Right kidney (tissue), 1 donor: Measurements from ENCODE around the gene OLFM1.
"Not testable (repeated sequence)": the region's sequence is repeated elsewhere in the genome, so short reads cannot be mapped to it uniquely, and the experiment has no call there.

Experiments used
- DNase-seq: peaks from one replicate; pipeline ENCODE4 v3.0.0-alpha.2; 2016

Gene OLFM1

DNA sequence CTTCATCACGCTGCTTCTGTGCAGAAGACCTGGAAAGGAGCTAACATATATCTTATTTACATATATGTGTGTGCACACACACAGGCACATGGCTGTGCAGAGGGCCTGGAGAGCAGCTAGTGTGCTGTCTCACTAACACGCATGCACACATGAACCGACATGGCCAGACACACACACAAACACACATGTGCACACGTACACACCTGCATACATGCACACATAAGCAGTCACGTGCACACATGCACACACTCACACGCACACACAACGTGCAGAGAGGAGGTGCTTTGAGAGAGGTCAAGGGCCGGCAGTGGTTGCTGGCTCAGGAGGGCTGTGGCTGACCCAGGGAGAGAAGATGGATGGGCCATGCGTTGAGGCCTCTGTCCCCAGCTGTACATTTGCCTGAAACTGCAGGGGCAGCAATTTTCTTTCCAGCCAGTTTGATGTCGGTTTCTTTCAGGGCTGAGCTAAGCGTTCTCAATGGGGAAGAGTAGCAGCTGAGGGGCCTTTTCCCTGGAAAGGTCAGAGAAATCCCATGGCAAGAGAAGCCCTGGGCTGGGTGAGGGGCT, 66.7 kb downstream of the OLFM1 start:
- DNase-seq: no peak

DNA sequence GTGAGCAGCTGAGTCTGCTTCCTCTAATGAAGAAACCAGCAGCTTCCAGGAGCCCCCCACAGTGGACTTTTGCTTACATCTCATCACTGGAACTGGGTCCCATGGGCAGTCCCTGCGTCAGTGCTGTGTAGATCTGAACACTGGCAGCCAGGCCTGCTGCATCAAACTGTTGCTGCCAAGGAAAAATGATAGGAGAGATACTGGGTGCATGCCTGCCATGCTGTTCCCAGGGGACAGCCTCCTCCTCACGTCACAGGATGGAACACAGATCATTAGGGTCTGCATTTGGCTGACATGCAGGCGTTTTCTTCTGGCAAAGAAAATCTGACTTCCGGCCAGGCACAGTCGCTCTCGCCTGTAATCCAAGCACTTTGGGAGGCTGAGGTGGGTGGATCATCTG, 67.9 kb downstream of the OLFM1 start:
- no peak for DNase-seq

DNA sequence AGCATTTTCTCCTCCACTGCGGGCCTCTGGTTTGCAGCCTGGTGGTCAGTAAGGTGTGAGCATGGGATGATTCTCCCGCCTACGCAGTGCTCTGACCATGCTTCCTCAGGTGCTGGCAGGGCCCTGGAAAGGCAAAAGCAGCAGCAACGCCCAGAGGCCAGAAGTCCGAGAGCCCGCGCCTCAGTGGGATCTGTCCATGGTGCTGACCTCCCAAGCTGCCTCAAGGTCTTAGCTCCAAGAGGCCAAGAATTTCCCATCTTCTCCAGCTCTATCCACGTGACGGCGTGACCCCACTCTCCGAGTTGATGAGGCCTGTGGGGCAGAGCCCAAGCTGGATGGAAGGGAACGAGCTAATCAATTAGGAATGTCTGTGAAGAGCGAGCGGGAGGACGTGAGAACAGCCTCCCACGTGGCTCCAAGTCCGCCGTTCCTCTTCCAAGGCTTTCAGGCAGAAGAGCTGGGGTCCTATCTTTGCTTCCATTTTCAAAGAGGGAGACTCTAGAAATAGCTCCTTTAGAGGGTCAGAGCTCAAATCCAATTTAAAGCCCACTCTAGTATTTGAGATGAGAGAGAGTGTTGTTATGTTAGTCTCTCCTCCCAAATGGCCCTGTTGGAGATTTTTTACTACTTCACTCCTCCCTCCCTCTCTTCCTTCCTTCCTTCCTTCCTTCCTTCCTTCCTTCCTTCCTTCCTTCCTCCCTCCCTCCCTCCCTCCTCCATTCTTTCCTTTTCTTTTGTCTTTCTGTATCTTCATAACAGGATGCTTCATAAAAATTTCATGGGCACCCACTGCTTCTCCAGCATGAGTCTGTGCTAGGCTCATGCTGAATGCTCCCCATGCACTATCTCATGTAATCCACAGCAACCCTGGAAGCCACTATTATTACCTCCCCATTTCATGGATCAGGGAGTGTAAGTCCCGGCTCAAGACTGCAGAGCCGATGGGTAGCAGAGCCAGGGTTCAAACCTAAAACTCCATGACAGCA, 69.3 kb downstream of the OLFM1 start:
- DNase-seq: peak; percentile 61

DNA sequence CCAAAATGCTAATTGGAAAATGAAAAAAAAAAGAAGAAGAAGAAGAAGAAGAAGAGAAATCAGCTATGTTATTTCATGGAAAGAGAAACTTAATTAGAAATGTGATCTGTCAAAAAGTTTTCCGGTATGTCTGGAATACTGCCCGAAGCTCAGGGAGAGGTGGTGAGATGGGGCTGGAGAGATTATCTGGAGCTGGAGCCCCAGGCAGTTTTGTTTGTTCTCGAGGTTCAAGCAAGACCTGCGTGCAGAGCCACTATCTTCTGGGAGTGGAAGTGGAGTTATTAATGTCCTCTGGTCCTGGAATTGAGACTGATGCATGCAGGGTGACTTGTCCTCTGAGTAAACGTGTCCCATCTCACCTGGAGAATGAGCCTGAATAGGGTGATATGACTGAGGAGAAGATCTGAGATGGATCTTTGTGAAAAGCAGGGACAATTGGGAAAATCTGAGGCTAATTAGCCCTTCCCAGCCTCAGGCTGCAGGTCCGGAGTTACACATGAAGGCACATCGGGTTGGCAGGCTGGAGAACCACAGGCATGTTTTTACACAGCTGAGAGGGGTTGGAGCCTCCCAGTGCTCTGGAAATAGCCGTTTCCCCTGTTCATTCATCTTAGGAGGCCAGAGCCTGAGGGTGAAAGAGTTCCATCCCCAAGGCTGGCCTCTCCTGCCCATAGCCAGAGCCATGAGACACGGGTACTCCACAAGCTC, 70.5 kb downstream of the OLFM1 start:
- DNase-seq: no peak

DNA sequence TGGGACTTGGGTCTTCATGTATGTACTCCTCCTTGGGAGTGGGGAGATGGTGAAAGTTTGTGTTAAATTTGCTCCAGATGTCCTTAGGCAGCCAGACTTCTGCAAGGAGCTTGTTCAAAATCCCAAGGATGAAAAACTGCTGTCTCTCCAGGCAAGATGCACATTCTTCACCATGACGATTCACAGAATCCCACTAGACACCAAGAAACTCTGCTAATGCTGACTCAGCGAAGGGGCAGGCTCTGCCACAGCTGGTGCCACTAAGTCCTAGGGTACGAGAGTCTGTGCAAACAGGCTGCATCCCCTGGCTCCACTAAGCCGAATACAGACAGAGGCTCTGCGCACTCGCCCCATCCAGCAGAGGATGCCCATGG, 71.1 kb downstream of the OLFM1 start:
- no peak for DNase-seq

DNA sequence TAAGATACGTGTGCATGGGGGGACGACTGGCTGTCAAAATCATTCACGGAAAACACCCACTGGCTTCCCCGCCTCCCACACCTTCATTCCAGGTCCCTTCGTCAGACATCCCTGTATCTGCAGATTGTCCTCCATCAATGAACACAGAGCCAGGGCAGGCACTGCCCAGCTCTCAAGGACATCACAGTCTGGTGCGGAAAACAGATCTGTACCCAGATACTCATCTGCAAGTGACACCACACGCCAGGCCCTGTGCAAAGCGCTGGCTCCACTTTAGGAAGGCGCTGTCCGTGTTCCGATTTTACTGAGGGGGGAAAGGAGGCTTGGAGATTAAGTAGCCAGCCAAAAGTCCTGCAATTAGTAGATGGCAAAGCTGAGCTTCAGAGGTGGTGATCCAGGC, 72.3 kb downstream of the OLFM1 start:
- DNase-seq: no peak

DNA sequence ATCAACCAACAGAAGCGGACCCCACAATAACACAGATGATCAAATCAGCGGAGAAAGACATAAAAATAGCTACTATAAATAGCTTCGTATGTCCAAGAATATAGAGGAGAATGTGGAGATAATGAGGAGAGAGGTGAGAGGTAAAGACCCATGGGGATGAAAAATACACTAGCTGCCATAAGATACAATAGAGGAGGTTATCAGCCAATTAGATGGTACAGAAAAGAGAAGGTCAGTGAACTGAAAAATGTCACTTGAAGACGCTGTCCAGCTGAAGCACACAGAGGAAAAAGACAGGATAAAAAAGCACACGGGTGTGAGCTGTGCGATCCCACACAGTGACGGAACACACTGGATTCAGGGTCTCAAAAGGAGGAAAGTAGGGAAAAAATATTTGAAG, 73.4 kb downstream of the OLFM1 start:
- DNase-seq: no peak

DNA sequence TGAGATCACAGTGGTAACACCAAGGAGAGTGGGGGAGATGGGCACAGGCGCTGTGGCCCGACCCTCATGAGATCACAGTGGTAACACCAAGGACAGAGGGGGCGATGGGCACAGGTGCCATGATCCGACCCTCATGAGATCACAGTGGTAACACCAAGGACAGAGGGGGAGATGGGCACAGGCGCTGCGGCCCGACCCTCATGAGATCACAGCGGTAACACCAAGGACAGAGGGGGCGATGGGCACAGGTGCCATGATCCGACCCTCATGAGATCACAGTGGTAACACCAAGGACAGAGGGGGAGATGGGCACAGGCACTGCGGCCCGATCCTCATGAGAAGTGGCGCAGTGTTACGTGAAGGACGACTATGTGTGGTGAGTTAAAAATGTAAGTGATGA, 75.1 kb downstream of the OLFM1 start:
- not testable (repeated sequence) for DNase-seq

DNA sequence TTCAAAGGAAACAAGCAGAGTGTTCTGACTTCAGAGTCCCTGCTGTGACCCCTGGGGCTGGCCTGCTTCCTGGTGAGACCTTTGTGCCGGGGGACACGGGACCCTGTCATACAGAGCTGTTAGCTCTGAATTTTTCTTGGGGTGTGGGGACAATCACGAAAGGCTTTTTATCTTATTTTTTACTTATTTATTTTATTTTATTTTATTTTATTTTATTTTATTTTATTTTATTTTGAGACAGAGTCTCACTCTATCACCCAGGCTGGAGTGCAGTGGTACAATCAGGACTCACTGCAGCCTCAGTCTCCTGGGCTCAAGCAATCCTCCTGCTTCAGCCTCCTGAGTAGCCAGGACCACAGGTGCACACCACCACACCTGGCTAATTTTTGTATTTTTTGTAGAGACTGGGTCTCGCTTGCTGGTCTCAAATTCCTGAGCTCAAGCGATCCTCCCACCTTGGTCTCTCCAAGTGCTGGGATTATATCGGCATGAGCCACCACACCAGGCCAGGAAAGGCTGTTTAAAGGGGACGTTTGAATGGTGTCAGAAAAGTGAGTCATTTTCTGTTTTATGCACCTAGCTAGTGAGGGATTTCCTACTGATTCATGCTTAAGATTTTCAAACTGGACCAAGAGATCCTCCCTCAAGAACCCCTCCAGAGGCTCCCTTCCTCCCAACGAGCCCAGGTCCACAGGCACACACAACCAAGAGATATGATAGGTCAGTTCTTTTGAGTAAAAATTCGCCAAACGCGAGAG, 75.7 kb downstream of the OLFM1 start:
- no peak for DNase-seq

DNA sequence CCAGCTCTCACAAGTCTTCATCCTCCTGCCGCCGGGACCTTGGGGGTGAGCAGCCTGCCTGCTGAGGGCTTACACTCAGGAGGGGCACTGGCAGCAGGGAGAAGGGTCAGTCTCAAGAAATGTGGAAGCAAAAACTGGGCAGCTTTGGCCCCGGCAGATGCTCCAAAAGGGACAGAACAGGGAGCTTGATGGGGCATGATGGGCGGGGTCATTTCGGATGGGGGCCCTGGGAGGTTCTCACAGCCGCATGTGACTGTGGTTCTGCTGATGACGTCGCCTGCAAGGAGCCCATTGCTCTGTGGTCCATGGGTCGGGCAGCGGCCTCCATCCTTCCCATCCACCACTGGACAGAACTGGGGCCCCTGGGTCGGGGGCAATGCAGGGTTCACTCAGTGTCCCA, 76.6 kb downstream of the OLFM1 start:
- no peak for DNase-seq

DNA sequence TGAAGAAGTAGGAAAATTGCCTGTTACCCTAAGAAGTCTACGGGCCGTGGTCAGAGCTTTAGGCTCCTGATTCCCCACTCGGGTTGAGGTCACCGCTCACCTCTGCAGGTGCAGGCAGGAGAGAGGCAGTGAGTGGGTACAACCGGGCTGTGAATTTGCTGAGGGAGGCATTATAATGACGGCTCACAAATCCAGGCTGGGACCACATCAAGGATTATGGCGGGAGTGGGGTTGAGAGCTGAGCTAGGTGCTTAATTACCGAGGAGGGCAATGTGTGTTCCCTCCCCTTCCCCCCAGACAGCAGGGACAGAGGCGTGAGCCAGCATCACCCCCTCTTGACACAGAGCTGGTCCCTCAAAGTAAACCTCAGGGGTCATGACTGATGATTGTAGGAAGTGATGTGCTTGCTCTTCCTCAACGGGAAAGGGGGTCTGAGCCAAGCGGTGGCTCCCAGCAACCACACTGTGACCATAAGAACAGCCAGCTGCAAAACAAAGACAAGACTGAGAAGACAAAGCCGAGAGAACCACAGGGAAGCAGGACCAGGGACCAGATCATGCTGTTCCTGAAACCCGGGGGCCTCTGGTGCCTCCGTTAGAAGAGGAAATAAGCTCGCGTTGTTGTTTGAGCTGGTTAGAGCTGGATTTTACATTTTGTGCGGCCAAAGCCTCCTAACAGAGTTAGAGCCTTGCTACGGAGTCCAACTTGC, 77.7 kb downstream of the OLFM1 start:
- DNase-seq: no peak

DNA sequence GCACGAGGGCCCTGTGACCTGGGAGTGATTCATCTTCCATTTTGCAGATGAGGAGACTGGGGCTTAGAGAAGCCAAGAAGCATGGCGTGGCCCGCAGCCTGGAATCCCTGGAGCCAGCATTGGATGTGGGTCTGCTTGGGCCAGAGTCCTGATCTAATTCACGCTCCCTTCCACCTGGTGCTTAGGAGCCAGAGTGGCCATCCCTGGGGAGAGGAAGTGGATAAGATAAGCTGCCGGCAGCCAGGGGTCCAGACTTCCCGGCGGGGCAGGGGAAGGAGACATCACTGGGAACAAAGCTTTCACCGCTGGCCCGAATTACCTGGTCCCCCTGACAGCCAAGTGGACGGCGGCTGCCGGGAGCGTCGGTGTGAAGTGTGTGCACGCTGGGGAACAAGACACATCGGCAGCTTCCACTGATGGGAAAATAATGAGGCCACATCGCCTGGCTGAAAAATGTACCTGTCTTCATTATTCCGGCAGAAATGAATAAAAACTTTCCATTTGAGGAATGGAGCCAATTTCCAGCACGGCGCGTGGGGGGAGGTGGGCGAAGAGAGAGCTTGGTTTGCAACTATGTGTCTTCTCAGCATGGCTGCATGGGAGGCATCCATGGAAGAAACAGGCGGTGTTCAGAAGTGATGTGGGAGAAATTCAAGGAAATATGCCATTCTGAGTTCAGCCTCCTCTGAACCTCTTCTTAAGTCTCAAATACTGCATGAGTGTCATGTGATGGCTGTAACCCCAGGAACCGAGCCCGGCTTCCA, 78.5 kb downstream of the OLFM1 start:
- no peak for DNase-seq

DNA sequence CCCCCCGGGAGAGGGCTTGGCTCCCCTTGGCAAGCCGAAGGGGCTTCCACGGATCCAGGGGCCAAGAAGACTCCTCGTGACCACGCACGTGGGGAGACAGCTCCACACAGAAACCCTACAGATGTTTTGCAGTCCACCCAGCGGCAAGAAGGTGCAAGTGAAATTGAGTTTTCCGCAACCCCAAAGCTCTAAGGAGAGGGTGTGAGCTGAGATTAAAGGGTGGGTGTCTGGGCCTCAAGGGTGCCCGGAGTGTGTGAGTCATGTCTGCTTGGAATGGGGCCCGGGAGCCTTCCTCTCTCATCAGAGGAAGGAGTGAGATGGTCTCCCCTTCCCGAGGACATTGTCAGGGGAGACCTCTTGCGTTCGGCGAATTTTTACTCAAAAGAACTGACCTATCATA, 79.1 kb downstream of the OLFM1 start:
- DNase-seq: no peak

DNA sequence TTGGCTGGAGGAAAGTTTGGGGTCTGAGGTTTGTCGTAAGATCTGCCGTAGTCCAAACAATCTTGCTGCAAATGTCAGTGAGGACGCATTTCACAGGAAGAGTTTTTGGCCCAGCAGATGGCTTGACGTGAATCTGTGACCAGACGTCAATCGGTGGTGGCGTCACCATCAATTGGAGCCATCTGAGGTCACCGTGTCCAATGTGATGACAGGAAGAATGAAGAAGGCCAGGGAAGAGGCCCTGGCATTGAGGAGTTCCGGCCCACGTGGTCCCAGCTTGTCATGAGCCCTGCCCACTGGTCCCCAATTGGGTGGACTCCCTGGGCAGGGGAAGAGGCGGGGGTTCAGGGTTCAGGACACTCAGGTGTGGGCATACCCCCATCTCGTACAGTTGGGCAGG, 79.9 kb downstream of the OLFM1 start:
- DNase-seq: no peak

DNA sequence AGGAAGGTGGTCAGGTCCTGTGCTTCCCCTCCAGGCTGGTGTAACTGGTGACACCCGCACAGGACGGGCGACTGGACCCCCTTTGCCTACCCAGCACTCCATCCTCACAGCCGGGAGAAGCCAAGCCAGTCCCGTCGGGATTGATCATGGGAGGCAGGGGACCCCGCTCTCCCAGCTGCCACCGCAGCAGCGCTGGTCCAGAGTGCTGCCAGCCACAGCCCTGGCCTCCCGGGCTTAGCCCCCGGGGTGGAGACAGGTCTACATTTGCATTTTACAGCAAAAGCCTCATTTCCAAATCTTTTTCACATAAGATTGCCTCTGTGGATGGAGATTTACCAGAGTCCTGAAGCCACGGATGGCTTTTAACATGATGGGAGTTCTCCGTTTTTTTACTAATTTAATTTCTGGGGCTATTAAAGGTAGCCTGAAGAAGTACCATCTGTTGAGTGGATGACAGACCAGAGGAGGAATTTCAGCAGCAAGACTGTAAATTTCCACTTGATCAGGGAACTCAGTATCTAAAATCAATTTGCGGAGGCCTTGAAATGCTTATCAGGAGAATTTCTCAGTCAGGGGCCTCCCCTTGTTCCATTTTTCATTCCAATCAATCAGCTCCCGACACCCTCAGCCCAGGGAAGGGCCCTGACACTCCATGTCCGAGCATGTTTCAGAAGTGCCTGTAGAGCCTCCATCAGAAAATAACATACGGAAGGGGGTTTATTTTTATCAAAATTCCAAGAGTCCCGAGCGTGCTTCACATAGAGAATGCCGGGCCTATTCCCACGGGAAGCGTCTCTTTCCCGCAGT, 80.6 kb downstream of the OLFM1 start:
- no peak for DNase-seq

DNA sequence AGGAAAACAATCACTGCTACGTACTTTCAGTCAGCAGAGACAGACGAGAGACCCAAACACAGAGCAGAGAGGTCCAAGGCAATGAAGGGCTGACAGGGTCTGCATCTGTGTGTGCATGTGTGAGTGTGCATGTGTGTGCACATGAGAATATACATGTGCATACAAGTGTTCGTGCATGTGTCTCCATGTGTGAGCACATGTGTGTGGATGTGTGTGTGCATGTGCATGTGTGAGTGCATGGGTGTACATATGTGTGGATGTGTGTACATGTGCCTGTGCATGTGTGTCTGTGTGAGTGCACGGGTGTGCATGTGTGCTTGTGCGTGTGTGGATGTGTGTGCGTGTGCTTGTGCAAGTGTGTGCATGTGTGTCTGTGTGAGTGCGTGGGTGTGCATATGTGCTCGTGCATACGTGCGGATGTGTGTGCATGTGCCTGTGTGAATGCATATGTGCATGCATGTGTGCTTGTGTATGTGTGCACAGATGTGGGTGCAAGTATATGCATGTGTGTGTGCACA, 82.3 kb downstream of the OLFM1 start:
- no peak for DNase-seq

DNA sequence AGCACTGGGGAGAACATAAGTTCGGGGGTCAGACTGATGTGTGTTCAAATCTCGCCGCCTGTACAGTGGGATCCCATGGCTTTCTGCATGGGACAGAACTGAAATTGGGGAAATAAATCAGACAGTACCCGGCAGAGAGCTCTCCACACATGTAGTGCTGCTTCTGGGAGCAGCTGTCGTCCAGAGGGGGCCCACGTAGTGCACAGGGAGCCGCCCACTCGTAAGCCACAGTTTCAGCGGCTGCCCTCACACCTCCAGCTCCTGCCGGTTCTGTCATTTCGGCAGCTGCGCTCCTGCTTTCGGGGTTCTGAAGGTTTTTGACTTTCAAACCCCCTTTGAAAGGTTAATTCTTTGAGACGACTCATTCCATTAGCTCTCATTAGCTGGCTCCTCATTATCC, 83.1 kb downstream of the OLFM1 start:
- no peak for DNase-seq
